SK-N-SH (cell line): ENCODE results near the gene DOK6. TPM values are rescaled to one million over a fixed set of nuclear protein-coding genes. Genes with fewer than 3 reads are reported as not detected.

Experiments
- CTCF ChIA-PET: fragments of 300-600, 350-600 bp; formaldehyde crosslinking; extraction: SDS; loops from one replicate; lab custom pipeline; 2021; lab: Yijun Ruan, JAX
- POLR2A ChIA-PET: fragments of 350-600 bp; sonication (Branson Sonifier 250); formaldehyde crosslinking; extraction: SDS; loops from one replicate; lab custom pipeline; 2020; ENCODE audit warnings: antibody characterized with exemption, inconsistent platforms; lab: Yijun Ruan, JAX
- DNase-seq: peaks from one replicate; pipeline ENCODE4 v3.0.0; 2012
- H2AFZ ChIP-seq: fragments of 200-600 bp; sonication (generic); 2 replicates; pipeline ENCODE4 v1.8.1; 2016; ENCODE audit warnings: antibody characterized with exemption, mild to moderate bottlenecking, low read depth
- H3F3A ChIP-seq: fragments of 200-600 bp; sonication (generic); replicated peaks from 2 replicates; pipeline ENCODE3; 2016; ENCODE audit warnings: antibody characterized with exemption, mild to moderate bottlenecking; ENCODE audit not compliant: insufficient read depth
- H3K27ac ChIP-seq, 2 experiments: fragments of 200-500 bp in 1 of 2; fragments of 200-600 bp in 1 of 2; sonication (Bioruptor generic) in 1 of 2; sonication (generic), shearing (Covaris generic) in 1 of 2; 2 replicates each; pipeline versions ENCODE4 v1.5.1 to v1.6.1; 2014 to 2016; ENCODE audit warnings: low read depth in 2 of 2, inconsistent platforms in 1 of 2, low read length in 1 of 2, mild to moderate bottlenecking in 1 of 2, mixed read lengths in 1 of 2
- H3K27me3 ChIP-seq: fragments of 200-600 bp; sonication (generic), shearing (Covaris generic); 2 replicates; pipeline ENCODE4 v1.6.1; 2016; ENCODE audit warnings: mixed run types; ENCODE audit not compliant: insufficient read depth
- H3K36me3 ChIP-seq, 2 experiments: fragments of 200-500 bp in 1 of 2; fragments of 200-600 bp in 1 of 2; sonication (Bioruptor generic) in 1 of 2; sonication (generic) in 1 of 2; replicated peaks in 1 of 2; 2 replicates each; pipeline versions ENCODE3 to v1.5.1; 2014 to 2016; ENCODE audit warnings: low read length in 1 of 2, mild to moderate bottlenecking in 1 of 2; ENCODE audit not compliant: insufficient read depth in 2 of 2, control insufficient read depth in 1 of 2
- H3K4me1 ChIP-seq, 2 experiments: fragments of 200-500 bp in 1 of 2; fragments of 200-600 bp in 1 of 2; sonication (Bioruptor generic) in 1 of 2; sonication (generic), shearing (Covaris generic) in 1 of 2; 2 replicates each; pipeline versions ENCODE4 v1.5.1 to v1.6.1; 2014 to 2016; ENCODE audit warnings: low read depth in 1 of 2, low read length in 1 of 2, mixed run types in 1 of 2; ENCODE audit not compliant: insufficient read depth in 2 of 2, control insufficient read depth in 1 of 2
- H3K4me2 ChIP-seq: fragments of 200-600 bp; sonication (generic), shearing (Covaris generic); 2 replicates; pipeline ENCODE4 v1.6.1; 2017; ENCODE audit warnings: mixed run types
- H3K4me3 ChIP-seq, 2 experiments: fragments of 200-500 bp in 1 of 2; fragments of 200-600 bp in 1 of 2; sonication (Bioruptor generic) in 1 of 2; sonication (generic), shearing (Covaris generic) in 1 of 2; 2 replicates each; pipeline versions ENCODE4 v1.5.1 to v1.8.1; 2014 to 2016; ENCODE audit warnings: low read depth in 2 of 2, inconsistent platforms in 1 of 2, low read length in 1 of 2, mild to moderate bottlenecking in 1 of 2, mixed read lengths in 1 of 2, moderate library complexity in 1 of 2
- H3K79me2 ChIP-seq: fragments of 200-600 bp; sonication (generic); 2 replicates; pipeline ENCODE4 v1.8.1; 2017; ENCODE audit warnings: mild to moderate bottlenecking; ENCODE audit not compliant: insufficient read depth
- H3K9ac ChIP-seq: fragments of 200-600 bp; sonication (generic); 2 replicates; pipeline ENCODE4 v1.6.1; 2017; ENCODE audit warnings: mixed run types
- H3K9me2 ChIP-seq: fragments of 200-600 bp; sonication (generic); 2 replicates; pipeline ENCODE4 v1.6.1; 2017; ENCODE audit warnings: mixed run types
- H3K9me3 ChIP-seq: fragments of 200-600 bp; sonication (generic); 2 replicates; pipeline ENCODE4 v1.6.1; 2017; ENCODE audit warnings: mixed run types, mild to moderate bottlenecking, moderate library complexity
- H4K20me1 ChIP-seq: fragments of 200-600 bp; sonication (generic); 2 replicates; pipeline ENCODE4 v1.6.1; 2017; ENCODE audit warnings: mild to moderate bottlenecking, mixed run types; ENCODE audit not compliant: insufficient read depth
- CTCF ChIP-seq: fragments of 200-600 bp; sonication (generic); IDR thresholded peaks from 2 replicates; pipeline ENCODE4 v1.6.1; 2017; ENCODE audit warnings: antibody characterized with exemption, mild to moderate bottlenecking, moderate library complexity
- EP300 ChIP-seq, 2 experiments: IDR thresholded peaks; 2 replicates each; pipeline versions ENCODE4 v1.4.0 to v1.6.1; 2012; ENCODE audit warnings: borderline replicate concordance in 1 of 2, low read depth in 1 of 2, low read length in 1 of 2
- FOSL2 ChIP-seq: IDR thresholded peaks from 2 replicates; pipeline ENCODE4 v1.4.0; 2012; ENCODE audit warnings: low read depth, mild to moderate bottlenecking, moderate library complexity, borderline replicate concordance
- FOXJ3 ChIP-seq: sonication (generic); formaldehyde crosslinking; IDR thresholded peaks from 2 replicates; pipeline ENCODE4 v1.5.1; 2020; ENCODE audit warnings: mild to moderate bottlenecking, missing genetic modification reagents
- FOXM1 ChIP-seq: IDR thresholded peaks from 2 replicates; pipeline ENCODE4 v1.4.0; 2012; ENCODE audit warnings: low read depth, mild to moderate bottlenecking
- JUND ChIP-seq: IDR thresholded peaks from 2 replicates; pipeline ENCODE4 v1.4.0; 2012
- MEF2A ChIP-seq: IDR thresholded peaks from 2 replicates; pipeline ENCODE4 v1.4.0; 2012; ENCODE audit warnings: low read depth, borderline replicate concordance
- NFIC ChIP-seq: IDR thresholded peaks from 2 replicates; pipeline ENCODE4 v1.4.0; 2012; ENCODE audit warnings: borderline replicate concordance
- NRF1 ChIP-seq: IDR thresholded peaks from 2 replicates; pipeline ENCODE4 v1.6.1; 2012; ENCODE audit warnings: low read depth, mild to moderate bottlenecking, low read length
- PBX3 ChIP-seq: IDR thresholded peaks from 2 replicates; pipeline ENCODE4; 2012
- POLR2AphosphoS5 ChIP-seq: IDR thresholded peaks from 2 replicates; pipeline ENCODE4 v1.6.1; 2012; ENCODE audit warnings: low read depth, low read length
- RXRA ChIP-seq: IDR thresholded peaks from 2 replicates; pipeline ENCODE4 v1.4.0; 2012; ENCODE audit warnings: low read depth, mild to moderate bottlenecking, borderline replicate concordance
- SIN3A ChIP-seq: IDR thresholded peaks from 2 replicates; pipeline ENCODE4 v1.6.1; 2012; ENCODE audit warnings: low read depth, mild to moderate bottlenecking, low read length, moderate library complexity, borderline replicate concordance
- SMC3 ChIP-seq: IDR thresholded peaks from 2 replicates; pipeline ENCODE4 v1.6.1; 2012; ENCODE audit warnings: low read depth, low read length, improper control_type of control experiment
- TCF12 ChIP-seq: IDR thresholded peaks from 2 replicates; pipeline ENCODE4 v1.4.0; 2012
- TEAD4 ChIP-seq: IDR thresholded peaks from 2 replicates; pipeline ENCODE4 v1.4.0; 2012; ENCODE audit warnings: mild to moderate bottlenecking, borderline replicate concordance; ENCODE audit not compliant: insufficient read depth
- WGBS: methylation state at CpG from one replicate; pipeline ENCODE4 v1.1.6; 2017; ENCODE audit warnings: low lambda C conversion rate; 5-methylcytosine and 5-hydroxymethylcytosine counted together
- polyA plus RNA-seq, 3 experiments: library from polyadenylated mRNA; depleted of rRNA; stranded (reverse); fragments of >200 nt; gene quantifications; 2 replicates each; pipeline ENCODE4 v1.2.3, GENCODE V29; 2012
- TF ChIP-seq, protein P1 (sequence below): IDR thresholded peaks from 2 replicates; pipeline ENCODE4 v1.4.0; 2012; ENCODE audit warnings: low read depth, borderline replicate concordance
- TF ChIP-seq, protein P2 (sequence below): fragments of 150-350 bp; IDR thresholded peaks from 2 replicates; pipeline ENCODE4 v1.6.1; 2016; ENCODE audit warnings: mild to moderate bottlenecking, low read depth, low read length

Gene DOK6
- polyA plus RNA-seq, 1 of the 3 experiments (the other 2 are of a cell fraction), result 3.9 TPM

GRCh38 chr18:69495841-69496533, 95.3 kb downstream of the DOK6 start:
- Histone ChIP-seq H3K79me2 (no peaks in the 10 kb centered on the region), H3K4me2 (no peak overlapping the region), H4K20me1 (no peaks in the 10 kb centered on the region), H3K9ac (no peak overlapping the region), H3K4me1 (peaks cover 3 to 7% of the 10 kb centered on the region in 2 experiments; a peak in 2 of 4 replicates), H2AFZ (no peak overlapping the region), H3K4me3 (no peak overlapping the region), H3F3A (peaks cover 8% of the 10 kb centered on the region), H3K27ac (no peak overlapping the region), H3K36me3 (no peaks in the 10 kb centered on the region), H3K9me2 (no peaks in the 10 kb centered on the region), H3K27me3 (no peaks in the 10 kb centered on the region), H3K9me3 (no peaks in the 10 kb centered on the region)
- TF ChIP-seq RXRA, result no peak
- TF ChIP-seq FOXM1, result no peak
- TF ChIP-seq FOSL2, result no peak
- no peak for TF ChIP-seq NRF1
- no peak for TF ChIP-seq MEF2A
- no peak for TF ChIP-seq POLR2AphosphoS5
- TF ChIP-seq CTCF, result no peak
- TF ChIP-seq NFIC, result no peak
- TF ChIP-seq, protein P1, sequence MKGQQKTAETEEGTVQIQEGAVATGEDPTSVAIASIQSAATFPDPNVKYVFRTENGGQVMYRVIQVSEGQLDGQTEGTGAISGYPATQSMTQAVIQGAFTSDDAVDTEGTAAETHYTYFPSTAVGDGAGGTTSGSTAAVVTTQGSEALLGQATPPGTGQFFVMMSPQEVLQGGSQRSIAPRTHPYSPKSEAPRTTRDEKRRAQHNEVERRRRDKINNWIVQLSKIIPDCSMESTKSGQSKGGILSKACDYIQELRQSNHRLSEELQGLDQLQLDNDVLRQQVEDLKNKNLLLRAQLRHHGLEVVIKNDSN, result no peak
- TF ChIP-seq SIN3A, result no peak
- TF ChIP-seq EP300 (IDR thresholded peaks at IDR 0.05; ENCODE audit: borderline replicate concordance in 1 of 2, low read depth in 1 of 2, low read length in 1 of 2), result no peak
- TF ChIP-seq FOXJ3, result no peak
- ChIA-PET CTCF (no interaction called here), POLR2A (no interaction called here)
- WGBS, result 78% methylated on average over 6 of the region's 20 CpGs
- no peak for DNase-seq

- Histone ChIP-seq H3K4me2 (no peak overlapping the region), H3K36me3 (no peaks in the 10 kb centered on the region), H3K4me3 (no peak overlapping the region), H3K9ac (no peak overlapping the region), H3F3A (peaks cover 8% of the 10 kb centered on the region), H4K20me1 (no peaks in the 10 kb centered on the region), H3K27ac (no peak overlapping the region), H3K4me1 (no peaks in the 10 kb centered on the region; a peak in 1 of 4 replicates), H2AFZ (no peak overlapping the region), H3K27me3 (no peaks in the 10 kb centered on the region), H3K79me2 (no peaks in the 10 kb centered on the region), H3K9me2 (no peaks in the 10 kb centered on the region), H3K9me3 (no peaks in the 10 kb centered on the region)
- 60% methylated on average over 1 of the region's 1 CpG for WGBS
- ChIA-PET CTCF (no interaction called here), POLR2A (no interaction called here)
- peak; percentile 75 for TF ChIP-seq FOSL2
- peak; percentile 70 for TF ChIP-seq TCF12
- TF ChIP-seq, protein P2, sequence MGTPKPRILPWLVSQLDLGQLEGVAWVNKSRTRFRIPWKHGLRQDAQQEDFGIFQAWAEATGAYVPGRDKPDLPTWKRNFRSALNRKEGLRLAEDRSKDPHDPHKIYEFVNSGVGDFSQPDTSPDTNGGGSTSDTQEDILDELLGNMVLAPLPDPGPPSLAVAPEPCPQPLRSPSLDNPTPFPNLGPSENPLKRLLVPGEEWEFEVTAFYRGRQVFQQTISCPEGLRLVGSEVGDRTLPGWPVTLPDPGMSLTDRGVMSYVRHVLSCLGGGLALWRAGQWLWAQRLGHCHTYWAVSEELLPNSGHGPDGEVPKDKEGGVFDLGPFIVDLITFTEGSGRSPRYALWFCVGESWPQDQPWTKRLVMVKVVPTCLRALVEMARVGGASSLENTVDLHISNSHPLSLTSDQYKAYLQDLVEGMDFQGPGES, result no peak
- TF ChIP-seq TEAD4, result peak; percentile 64; the same call in 1 of the 2 replicates
- TF ChIP-seq SMC3, result no peak
- peak; percentile 88 for TF ChIP-seq JUND
- TF ChIP-seq NFIC, result peak; percentile 84
- peak; percentile 77 for TF ChIP-seq PBX3
- TF ChIP-seq EP300 (IDR thresholded peaks at IDR 0.05; ENCODE audit: borderline replicate concordance in 1 of 2, low read depth in 1 of 2, low read length in 1 of 2), result peak in 1 of 2 experiments; percentile 60; a peak in 2 of 4 replicates
- no peak for DNase-seq
Measured at GRCh38 chr18:69518989-69519388, 118.3 kb downstream of the DOK6 start.
